Loucy (cell line): ENCODE data around the gene CYP4F8.
"Not testable (repeated sequence)": the region's sequence is repeated elsewhere in the genome, so short reads cannot be mapped to it uniquely, and the experiment has no call there.

Experiments used
- H2AFZ ChIP-seq: fragments of 200-600 bp; sonication (generic); 2 replicates; pipeline ENCODE4 v1.6.0; 2016; ENCODE audit warnings: antibody characterized with exemption, mild to moderate bottlenecking, low read length, moderate library complexity
- H3F3A ChIP-seq: fragments of 200-600 bp; 2 replicates; pipeline ENCODE4 v1.6.0; 2016; ENCODE audit warnings: antibody characterized with exemption, low read depth, mild to moderate bottlenecking
- H3K27me3 ChIP-seq: fragments of 200-600 bp; sonication (generic); 2 replicates; pipeline ENCODE4 v1.6.1; 2014; ENCODE audit warnings: low read length, mild to moderate bottlenecking; ENCODE audit not compliant: insufficient read depth, poor library complexity, severe bottlenecking
- H3K36me3 ChIP-seq: fragments of 200-600 bp; sonication (generic); 2 replicates; pipeline ENCODE4 v1.6.1; 2016; ENCODE audit warnings: low read length; ENCODE audit not compliant: insufficient read depth
- H3K4me1 ChIP-seq: fragments of 200-600 bp; sonication (generic); 2 replicates; pipeline ENCODE4 v1.5.1; 2014; ENCODE audit warnings: low read length, mild to moderate bottlenecking; ENCODE audit not compliant: insufficient read depth, poor library complexity, severe bottlenecking
- H3K4me2 ChIP-seq: fragments of 200-600 bp; sonication (generic); 2 replicates; pipeline ENCODE4 v1.6.0; 2014; ENCODE audit warnings: antibody characterized with exemption, low read length, low read depth, mild to moderate bottlenecking; ENCODE audit not compliant: poor library complexity, severe bottlenecking
- H3K4me3 ChIP-seq: fragments of 200-600 bp; sonication (generic); 2 replicates; pipeline ENCODE4 v1.5.1; 2014; ENCODE audit warnings: low read length, mild to moderate bottlenecking, mixed read lengths; ENCODE audit not compliant: poor library complexity, severe bottlenecking
- H3K79me2 ChIP-seq: fragments of 200-600 bp; sonication (generic); 2 replicates; pipeline ENCODE4 v1.6.1; 2014; ENCODE audit warnings: low read length; ENCODE audit not compliant: insufficient read depth
- H3K9ac ChIP-seq: fragments of 200-600 bp; sonication (generic); 2 replicates; pipeline ENCODE4 v1.6.0; 2014; ENCODE audit warnings: mild to moderate bottlenecking, low read depth, low read length, moderate library complexity; ENCODE audit not compliant: poor library complexity, severe bottlenecking
- H3K9me2 ChIP-seq: fragments of 200-600 bp; sonication (generic); replicated peaks from 2 replicates; pipeline ENCODE4 v1.6.1; 2016; ENCODE audit warnings: low read depth, low read length, mixed read lengths
- H3K9me3 ChIP-seq: fragments of 200-600 bp; sonication (generic); 2 replicates; pipeline ENCODE4 v1.6.1; 2014; ENCODE audit warnings: mild to moderate bottlenecking, antibody characterized with exemption, low read length, low read depth; ENCODE audit not compliant: insufficient read depth
- H4K20me1 ChIP-seq: fragments of 200-600 bp; sonication (generic); 2 replicates; pipeline ENCODE4 v1.6.0; 2014; ENCODE audit warnings: antibody characterized with exemption, low read length, mild to moderate bottlenecking; ENCODE audit not compliant: insufficient read depth, poor library complexity, severe bottlenecking
- CTCF ChIP-seq: fragments of 200-600 bp; sonication (generic); conservative IDR thresholded peaks from 2 replicates; pipeline ENCODE4 v1.5.1; 2014; ENCODE audit warnings: mild to moderate bottlenecking, antibody characterized with exemption, low read length
- EZH2phosphoT487 ChIP-seq: fragments of 200-600 bp; IDR thresholded peaks from 2 replicates; pipeline ENCODE4 v1.6.1; 2018; ENCODE audit warnings: antibody characterized with exemption, mild to moderate bottlenecking, moderate library complexity, borderline replicate concordance

CYP4F8 gene

GRCh38 chr19:15588265-15588664, 26.8 kb upstream of the CYP4F8 start:
- Histone ChIP-seq H3K9ac (no peak overlapping the region), H3K9me2 (no peaks in the 10 kb centered on the region), H3K79me2 (no peaks in the 10 kb centered on the region), H2AFZ (no peak overlapping the region), H4K20me1 (no peaks in the 10 kb centered on the region), H3K27me3 (no peaks in the 10 kb centered on the region), H3K4me1 (no peaks in the 10 kb centered on the region), H3F3A (no peaks in the 10 kb centered on the region), H3K9me3 (no peaks in the 10 kb centered on the region), H3K4me2 (no peak overlapping the region), H3K36me3 (no peaks in the 10 kb centered on the region), H3K4me3 (no peak overlapping the region)
- TF ChIP-seq CTCF, result no peak
- TF ChIP-seq EZH2phosphoT487, result no peak

- no peak for TF ChIP-seq EZH2phosphoT487
- no peak for TF ChIP-seq CTCF
- no peaks in the 10 kb centered on the region for H3K9me2 ChIP-seq
- H2AFZ ChIP-seq, result no peak overlapping the region
- H3F3A ChIP-seq, result no peaks in the 10 kb centered on the region
- no peaks in the 10 kb centered on the region for H3K27me3 ChIP-seq
- H3K4me3 ChIP-seq, result no peak overlapping the region
- H3K9me3 ChIP-seq, result no peaks in the 10 kb centered on the region
- H3K9ac ChIP-seq, result no peak overlapping the region
- H4K20me1 ChIP-seq, result no peaks in the 10 kb centered on the region
- H3K79me2 ChIP-seq, result no peaks in the 10 kb centered on the region
- H3K4me1 ChIP-seq, result no peaks in the 10 kb centered on the region
- no peaks in the 10 kb centered on the region for H3K36me3 ChIP-seq
- no peak overlapping the region for H3K4me2 ChIP-seq
Measured at GRCh38 chr19:15589760-15590451, 25.1 kb upstream of the CYP4F8 start.

DNA sequence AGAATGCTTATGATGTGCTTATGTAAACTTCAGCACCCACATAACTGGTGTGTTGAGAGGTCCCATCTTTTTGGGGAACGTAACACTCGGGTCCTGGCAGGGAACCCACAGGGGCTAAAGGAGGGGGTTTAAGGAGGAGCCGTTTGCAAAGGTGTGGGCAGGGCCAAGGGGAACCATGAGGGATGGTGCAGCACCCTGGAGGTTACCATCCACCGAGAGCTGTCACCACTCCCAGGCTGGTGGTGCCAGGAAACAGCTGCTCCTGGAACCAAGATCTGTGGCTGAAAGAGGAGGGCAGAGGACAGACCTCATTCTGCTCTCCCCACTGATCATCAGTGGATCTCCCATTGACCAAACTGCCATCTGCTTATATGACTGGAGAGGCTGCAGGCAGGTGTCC, 23.2 kb upstream of the CYP4F8 start:
- no peaks in the 10 kb centered on the region for H3K9me3 ChIP-seq
- no peak for TF ChIP-seq CTCF
- TF ChIP-seq EZH2phosphoT487, result no peak
- H4K20me1 ChIP-seq, result no peaks in the 10 kb centered on the region
- no peaks in the 10 kb centered on the region for H3K9me2 ChIP-seq
- H3K9ac ChIP-seq, result no peak overlapping the region
- no peaks in the 10 kb centered on the region for H3K27me3 ChIP-seq
- no peaks in the 10 kb centered on the region for H3F3A ChIP-seq
- no peak overlapping the region for H3K4me2 ChIP-seq
- no peak overlapping the region for H2AFZ ChIP-seq
- H3K4me1 ChIP-seq, result no peaks in the 10 kb centered on the region
- H3K36me3 ChIP-seq, result no peaks in the 10 kb centered on the region
- H3K4me3 ChIP-seq, result no peak overlapping the region
- no peaks in the 10 kb centered on the region for H3K79me2 ChIP-seq

DNA sequence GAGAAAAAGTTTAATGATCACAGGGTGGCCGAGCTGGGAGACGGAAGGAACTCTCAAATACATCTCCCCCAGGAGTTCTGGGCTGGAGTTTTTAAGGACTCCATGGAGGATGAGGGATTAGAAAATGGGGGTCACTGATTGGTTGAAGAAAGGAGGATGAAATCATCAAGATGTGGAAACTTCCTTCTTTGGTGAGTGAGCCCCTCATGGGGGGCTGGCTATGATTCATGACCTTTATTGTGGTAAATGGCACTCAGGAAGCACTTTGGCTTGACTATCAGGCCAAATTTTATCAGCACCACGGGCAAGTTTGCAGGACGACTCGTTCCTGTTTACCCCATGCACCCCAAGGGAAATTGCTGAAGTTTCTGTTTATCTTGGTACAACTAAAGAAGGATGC, 22.5 kb upstream of the CYP4F8 start:
- H3K27me3 ChIP-seq, H3K4me3 ChIP-seq, H3K9ac ChIP-seq, H3F3A ChIP-seq, H3K79me2 ChIP-seq, H4K20me1 ChIP-seq, H3K4me1 ChIP-seq, H3K9me2 ChIP-seq, H2AFZ ChIP-seq, H3K36me3 ChIP-seq, H3K9me3 ChIP-seq, H3K4me2 ChIP-seq: not testable (repeated sequence)

DNA sequence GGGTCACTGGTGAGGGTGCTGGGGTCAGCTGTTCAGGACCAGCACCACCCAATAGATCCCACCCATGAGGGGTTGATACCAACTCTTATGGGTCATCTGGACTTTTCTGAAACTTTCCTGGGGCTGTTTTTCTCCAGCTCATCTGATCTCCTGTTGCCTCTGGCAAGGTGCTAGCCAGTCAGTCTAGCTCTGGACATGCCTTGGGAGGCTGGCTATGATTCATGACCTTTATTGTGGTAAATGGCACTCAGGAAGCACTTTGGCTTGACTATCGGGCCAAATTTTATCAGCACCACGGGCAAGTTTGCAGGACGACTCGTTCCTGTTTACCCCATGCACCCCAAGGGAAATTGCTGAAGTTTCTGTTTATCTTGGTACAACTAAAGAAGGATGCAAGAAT, 21.3 kb upstream of the CYP4F8 start:
- not testable (repeated sequence) for H3K4me2 ChIP-seq, H3K4me3 ChIP-seq, H3K27me3 ChIP-seq, H3K9me3 ChIP-seq, H3K9ac ChIP-seq, H3K36me3 ChIP-seq, H2AFZ ChIP-seq, H3K9me2 ChIP-seq, H3K79me2 ChIP-seq, H4K20me1 ChIP-seq, H3F3A ChIP-seq, H3K4me1 ChIP-seq
